ENCODE measurements around the gene IL15RA.

GRCh38 chr10:5951167-5951711, 26.1 kb downstream of the IL15RA start:
- TF ChIP-seq CTCF (IDR thresholded peaks at IDR 0.05) = no peak
- TF ChIP-seq POLR2A (IDR thresholded peaks at IDR 0.05) = no peak
